ENCODE results near the gene TPCN1. TPM values are rescaled to one million over a fixed set of nuclear protein-coding genes. Genes with fewer than 3 reads are reported as not detected.

The TPCN1 gene
- total RNA-seq, 1 experiment from 2014 or later, result 29.7 TPM

DNA sequence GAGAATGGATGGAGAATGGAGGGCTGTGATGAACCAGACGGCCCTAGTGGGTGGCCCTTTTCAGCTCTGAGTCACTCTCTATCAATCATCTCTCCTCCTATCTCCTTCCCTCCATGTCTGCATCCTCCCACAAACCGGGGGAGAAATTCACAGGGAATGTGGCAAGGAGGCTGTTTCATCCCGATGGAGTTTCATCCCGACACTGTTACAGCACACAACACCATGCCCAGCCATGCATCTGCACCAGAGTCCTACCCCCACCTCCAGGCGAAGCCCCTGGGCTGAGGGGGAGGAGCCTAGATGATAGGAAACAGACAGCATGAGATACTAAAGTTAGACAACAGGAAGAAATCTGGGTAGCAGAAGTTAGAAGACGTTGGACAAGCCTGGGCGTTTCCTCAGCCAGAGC is 92.9 kb downstream of the TPCN1 start:
- no TSS peak for BruUV-seq (replicated peaks)
- Histone ChIP-seq H3K4me1 (ENCODE audit: control insufficient read depth in 1 of 2, insufficient read depth in 2 of 2, low read length in 2 of 2) (no peaks in the 10 kb centered on the region), H3K4me2 (ENCODE audit: low read length) (no peak overlapping the region), H3K27ac (ENCODE audit: low read depth, low read length) (no peak overlapping the region), H3K36me3 (ENCODE audit: control insufficient read depth in 1 of 2, insufficient read depth in 2 of 2, low read length in 2 of 2) (peaks cover 30 to 32% of the 10 kb centered on the region in 2 experiments), H3K4me3 (replicated peaks in 1 of 2; ENCODE audit: low read depth in 1 of 2, low read length in 2 of 2) (no peak overlapping the region), H3K27me3 (ENCODE audit: insufficient read depth, low read length) (no peaks in the 10 kb centered on the region), H4K20me1 (ENCODE audit: insufficient read depth) (no peaks in the 10 kb centered on the region), H3K9me3 (ENCODE audit: control insufficient read depth in 1 of 2, insufficient read depth in 1 of 2, low read depth in 1 of 2, low read length in 2 of 2) (no peaks in the 10 kb centered on the region), H3K9ac (ENCODE audit: low read length) (no peak overlapping the region), H3K9me2 (ENCODE audit: insufficient read depth) (no peaks in the 10 kb centered on the region), H3K79me2 (ENCODE audit: insufficient read depth, low read length) (no peaks in the 10 kb centered on the region), H2AFZ (ENCODE audit: low read depth, low read length, poor library complexity, severe bottlenecking) (no peak overlapping the region)
- ChIA-PET RAD21 (ENCODE audit: low non-redundant PET in 1 of 2, low total read pairs in 2 of 2, uncharacterized antibody in 2 of 2, unreplicated experiment in 2 of 2) (no interaction called here), POLR2A (no interaction called here), CTCF (no interaction called here)
- TF ChIP-seq, protein P1, sequence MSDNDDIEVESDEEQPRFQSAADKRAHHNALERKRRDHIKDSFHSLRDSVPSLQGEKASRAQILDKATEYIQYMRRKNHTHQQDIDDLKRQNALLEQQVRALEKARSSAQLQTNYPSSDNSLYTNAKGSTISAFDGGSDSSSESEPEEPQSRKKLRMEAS (IDR thresholded peaks at IDR 0.05), result no peak
- TF ChIP-seq ZFX (IDR thresholded peaks at IDR 0.05) (no peak), YY1 (IDR thresholded peaks at IDR 0.05; ENCODE audit: extremely low read depth, insufficient replicate concordance, low read depth, low read length) (no peak)
- TF ChIP-seq, protein P2, sequence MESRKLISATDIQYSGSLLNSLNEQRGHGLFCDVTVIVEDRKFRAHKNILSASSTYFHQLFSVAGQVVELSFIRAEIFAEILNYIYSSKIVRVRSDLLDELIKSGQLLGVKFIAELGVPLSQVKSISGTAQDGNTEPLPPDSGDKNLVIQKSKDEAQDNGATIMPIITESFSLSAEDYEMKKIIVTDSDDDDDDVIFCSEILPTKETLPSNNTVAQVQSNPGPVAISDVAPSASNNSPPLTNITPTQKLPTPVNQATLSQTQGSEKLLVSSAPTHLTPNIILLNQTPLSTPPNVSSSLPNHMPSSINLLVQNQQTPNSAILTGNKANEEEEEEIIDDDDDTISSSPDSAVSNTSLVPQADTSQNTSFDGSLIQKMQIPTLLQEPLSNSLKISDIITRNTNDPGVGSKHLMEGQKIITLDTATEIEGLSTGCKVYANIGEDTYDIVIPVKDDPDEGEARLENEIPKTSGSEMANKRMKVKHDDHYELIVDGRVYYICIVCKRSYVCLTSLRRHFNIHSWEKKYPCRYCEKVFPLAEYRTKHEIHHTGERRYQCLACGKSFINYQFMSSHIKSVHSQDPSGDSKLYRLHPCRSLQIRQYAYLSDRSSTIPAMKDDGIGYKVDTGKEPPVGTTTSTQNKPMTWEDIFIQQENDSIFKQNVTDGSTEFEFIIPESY (IDR thresholded peaks at IDR 0.05; ENCODE audit: extremely low read depth, insufficient replicate concordance, low read length), result no peak
- TF ChIP-seq, protein P3, sequence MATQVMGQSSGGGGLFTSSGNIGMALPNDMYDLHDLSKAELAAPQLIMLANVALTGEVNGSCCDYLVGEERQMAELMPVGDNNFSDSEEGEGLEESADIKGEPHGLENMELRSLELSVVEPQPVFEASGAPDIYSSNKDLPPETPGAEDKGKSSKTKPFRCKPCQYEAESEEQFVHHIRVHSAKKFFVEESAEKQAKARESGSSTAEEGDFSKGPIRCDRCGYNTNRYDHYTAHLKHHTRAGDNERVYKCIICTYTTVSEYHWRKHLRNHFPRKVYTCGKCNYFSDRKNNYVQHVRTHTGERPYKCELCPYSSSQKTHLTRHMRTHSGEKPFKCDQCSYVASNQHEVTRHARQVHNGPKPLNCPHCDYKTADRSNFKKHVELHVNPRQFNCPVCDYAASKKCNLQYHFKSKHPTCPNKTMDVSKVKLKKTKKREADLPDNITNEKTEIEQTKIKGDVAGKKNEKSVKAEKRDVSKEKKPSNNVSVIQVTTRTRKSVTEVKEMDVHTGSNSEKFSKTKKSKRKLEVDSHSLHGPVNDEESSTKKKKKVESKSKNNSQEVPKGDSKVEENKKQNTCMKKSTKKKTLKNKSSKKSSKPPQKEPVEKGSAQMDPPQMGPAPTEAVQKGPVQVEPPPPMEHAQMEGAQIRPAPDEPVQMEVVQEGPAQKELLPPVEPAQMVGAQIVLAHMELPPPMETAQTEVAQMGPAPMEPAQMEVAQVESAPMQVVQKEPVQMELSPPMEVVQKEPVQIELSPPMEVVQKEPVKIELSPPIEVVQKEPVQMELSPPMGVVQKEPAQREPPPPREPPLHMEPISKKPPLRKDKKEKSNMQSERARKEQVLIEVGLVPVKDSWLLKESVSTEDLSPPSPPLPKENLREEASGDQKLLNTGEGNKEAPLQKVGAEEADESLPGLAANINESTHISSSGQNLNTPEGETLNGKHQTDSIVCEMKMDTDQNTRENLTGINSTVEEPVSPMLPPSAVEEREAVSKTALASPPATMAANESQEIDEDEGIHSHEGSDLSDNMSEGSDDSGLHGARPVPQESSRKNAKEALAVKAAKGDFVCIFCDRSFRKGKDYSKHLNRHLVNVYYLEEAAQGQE (IDR thresholded peaks at IDR 0.05; ENCODE audit: low read depth), result no peak
- ATAC-seq, result no peak
- intact Hi-C loops (cut with micrococcal nuclease), result no loop called here
- DNase-seq (ENCODE audit: low read depth, low spot score), result no peak

All from HCT116 (cell line).